Endothelial cell of umbilical vein (primary cell): ENCODE measurements around the gene ZC2HC1B. TPM values are rescaled to one million over a fixed set of nuclear protein-coding genes. Genes with fewer than 3 reads are reported as not detected.

ENCODE experiments used
- BruUV-seq: library from RNA; stranded (reverse); fragments of 400-500 nt; replicated peaks from 2 replicates; lab custom pipeline; 2021; lab: Mats Ljungman, UMichigan
- CTCF ChIA-PET: fragments of 300-600, 350-600 bp; sonication (Branson Sonifier 250); formaldehyde crosslinking; loops from one replicate; lab custom pipeline; 2021; ENCODE audit warnings: antibody characterized with exemption, inconsistent platforms; lab: Charles Lee
- POLR2A ChIA-PET: fragments of 300-600, 350-600 bp; sonication (Branson Sonifier 250); formaldehyde crosslinking; loops from one replicate; lab custom pipeline; 2021; ENCODE audit warnings: antibody characterized with exemption, inconsistent platforms; lab: Charles Lee
- DNase-seq: peaks from one replicate; pipeline ENCODE4 v3.0.0-alpha.2; 2011; ENCODE audit warnings: low read depth, low spot score
- FAIRE-seq: peaks from 2 replicates; lab custom pipeline; 2011; peaks lifted over from hg19 to GRCh38; lab: Jason Lieb, UNC
- H2AFZ ChIP-seq: 2 replicates; pipeline ENCODE4 v1.6.0; 2012; ENCODE audit warnings: low read depth, low read length, control low read depth, inconsistent platforms
- H3K27ac ChIP-seq: 2 replicates; pipeline ENCODE4 v1.5.1; 2011; ENCODE audit warnings: low read depth, mild to moderate bottlenecking, control low read depth, low read length, moderate library complexity; ENCODE audit not compliant: insufficient read depth
- H3K27me3 ChIP-seq, 2 experiments: 2 replicates each; pipeline versions ENCODE4 v1.6.0 to v1.6.1; 2011; ENCODE audit warnings: low read length in 2 of 2, mixed read lengths in 1 of 2; ENCODE audit not compliant: control insufficient read depth in 2 of 2, insufficient read depth in 2 of 2
- H3K36me3 ChIP-seq, 2 experiments: 2 replicates in 1 of 2; 3 replicates in 1 of 2; pipeline ENCODE4 v1.5.1; 2011; ENCODE audit warnings: low read length in 2 of 2, mild to moderate bottlenecking in 1 of 2, moderate library complexity in 1 of 2; ENCODE audit not compliant: control insufficient read depth in 2 of 2, insufficient read depth in 2 of 2; ENCODE audit errors: extremely low read depth in 1 of 2
- H3K4me1 ChIP-seq: 3 replicates; pipeline ENCODE4 v1.5.1; 2011; ENCODE audit warnings: mild to moderate bottlenecking, low read length; ENCODE audit not compliant: control insufficient read depth, insufficient read depth; ENCODE audit errors: extremely low read depth
- H3K4me2 ChIP-seq: 2 replicates; pipeline ENCODE4 v1.6.1; 2011; ENCODE audit warnings: low read length, control low read depth, mixed read lengths; ENCODE audit not compliant: insufficient read depth
- H3K4me3 ChIP-seq, 3 experiments: fragments of 200-600 bp in 1 of 3; sonication (generic), shearing (Covaris generic) in 1 of 3; replicated peaks in 1 of 3; 2 replicates each; pipeline ENCODE4 v1.5.1; 2011 to 2016; ENCODE audit warnings: control low read depth in 3 of 3, low read length in 3 of 3, mild to moderate bottlenecking in 2 of 3, inconsistent platforms in 1 of 3, low read depth in 1 of 3, moderate library complexity in 1 of 3; ENCODE audit not compliant: insufficient read depth in 1 of 3
- H3K79me2 ChIP-seq: 2 replicates; pipeline ENCODE4 v1.6.0; 2012; ENCODE audit warnings: low read length, inconsistent platforms; ENCODE audit not compliant: control insufficient read depth, insufficient read depth
- H3K9ac ChIP-seq: replicated peaks from 2 replicates; pipeline ENCODE3; 2011; ENCODE audit warnings: low read length, control low read depth; ENCODE audit not compliant: insufficient read depth; ENCODE audit errors: extremely low read depth
- H3K9me1 ChIP-seq: replicated peaks from 3 replicates; pipeline ENCODE4 v1.6.0; 2011; ENCODE audit warnings: mild to moderate bottlenecking, low read length; ENCODE audit not compliant: control insufficient read depth, insufficient read depth; ENCODE audit errors: extremely low read depth
- H3K9me3 ChIP-seq: replicated peaks from 2 replicates; pipeline ENCODE4 v1.5.1; 2012; ENCODE audit warnings: low read length, inconsistent platforms; ENCODE audit not compliant: control insufficient read depth, insufficient read depth
- H4K20me1 ChIP-seq: replicated peaks from 2 replicates; pipeline ENCODE3; 2011; ENCODE audit warnings: mild to moderate bottlenecking, low read length; ENCODE audit not compliant: control insufficient read depth, insufficient read depth; ENCODE audit errors: extremely low read depth
- EZH2 ChIP-seq: IDR thresholded peaks from 2 replicates; pipeline ENCODE4 v1.6.1; 2012; ENCODE audit warnings: borderline replicate concordance, low read depth, mild to moderate bottlenecking, moderate library complexity, low read length, inconsistent platforms; ENCODE audit not compliant: severe bottlenecking
- FOS ChIP-seq: IDR thresholded peaks from 2 replicates; pipeline ENCODE4 v1.6.1; 2011; ENCODE audit warnings: mild to moderate bottlenecking, low read length, moderate library complexity, borderline replicate concordance; ENCODE audit not compliant: insufficient read depth
- GATA2 ChIP-seq: IDR thresholded peaks from 2 replicates; pipeline ENCODE4 v1.7.0; 2011; ENCODE audit warnings: low read depth, mild to moderate bottlenecking, moderate library complexity, mixed read lengths, low read length; ENCODE audit not compliant: insufficient read length, insufficient read depth
- JUN ChIP-seq: IDR thresholded peaks from 2 replicates; pipeline ENCODE4 v1.6.1; 2011; ENCODE audit warnings: borderline replicate concordance, low read depth; ENCODE audit not compliant: insufficient read length, insufficient read depth
- MYC ChIP-seq: IDR thresholded peaks from one replicate; pipeline ENCODE4 v1.6.1; 2011; ENCODE audit warnings: mild to moderate bottlenecking, low read depth, low read length
- POLR2A ChIP-seq: IDR thresholded peaks from 2 replicates; pipeline ENCODE4 v1.6.1; 2012; ENCODE audit warnings: low read depth, mild to moderate bottlenecking, control low read depth, low read length
- POLR2AphosphoS5 ChIP-seq: IDR thresholded peaks from 2 replicates; pipeline ENCODE4 v1.6.1; 2012; ENCODE audit warnings: low read depth, mild to moderate bottlenecking, control low read depth, low read length, moderate library complexity; ENCODE audit not compliant: insufficient read depth
- dilution Hi-C: fragments of 300-500 bp; cut with MboI; formaldehyde crosslinking; loops from one replicate; pipeline ENCODE4 v1.15.0; 2019; ENCODE audit warnings: low sequenced_read_pairs; ENCODE audit not compliant: extremely low pct_ligation_motif_present
- intact Hi-C: fragments of 100-400 bp; cut with micrococcal nuclease; formaldehyde crosslinking; loops from one replicate; pipeline ENCODE4 v1.10.0; 2022
- polyA plus RNA-seq, 4 experiments: library from polyadenylated mRNA; depleted of rRNA in 3 of 4; stranded (reverse) in 3 of 4; unstranded in 1 of 4; fragments of >200 nt; gene quantifications; 2 replicates each; pipeline versions ENCODE4 v1.2.1 to v1.2.3, GENCODE V29; 2011 to 2012; ENCODE audit warnings: missing spikeins in 1 of 4
- total RNA-seq: library from RNA; stranded (reverse); gene quantifications from 2 replicates; pipeline ENCODE4 v1.2.3, GENCODE V29; 2021
- TF ChIP-seq, protein P1 (sequence below), 2 donors: IDR thresholded peaks; 1 replicate in 1 of 2; 2 replicates in 1 of 2; pipeline ENCODE4 v1.5.1; 2011; ENCODE audit warnings: low read length in 2 of 2, mild to moderate bottlenecking in 2 of 2, moderate library complexity in 2 of 2, control low read depth in 1 of 2, inconsistent platforms in 1 of 2, low read depth in 1 of 2; ENCODE audit not compliant: insufficient read depth in 1 of 2; ENCODE audit errors: extremely low read depth in 1 of 2
- TF ChIP-seq, protein P2 (sequence below): IDR thresholded peaks from 2 replicates; pipeline ENCODE4 v1.6.1; 2011; ENCODE audit not compliant: insufficient read depth, insufficient read length

The ZC2HC1B gene
- total and polyA plus RNA-seq, 2 donors (not counting 3 experiments of a cell fraction or from before 2014, with no cell fraction given), result not detected

DNA sequence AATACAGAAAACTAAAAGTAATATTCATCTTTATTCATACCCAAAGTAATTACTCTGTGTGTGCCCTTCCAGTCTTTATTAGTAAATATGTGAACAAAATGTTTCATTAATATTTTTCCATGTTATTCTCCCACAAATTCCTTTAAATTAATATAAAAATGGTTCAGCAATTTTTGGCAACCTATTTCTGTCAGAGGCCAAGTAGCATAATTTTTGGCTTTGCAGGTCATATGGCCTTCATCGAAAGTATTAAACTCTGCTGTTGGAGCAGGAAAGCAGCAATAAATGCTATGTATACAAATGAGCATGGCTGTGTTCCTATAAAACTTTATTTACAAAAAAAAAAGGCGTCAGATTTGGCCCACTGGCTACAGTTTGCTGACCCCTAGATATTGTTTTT is 16.1 kb downstream of the ZC2HC1B start:
- Histone ChIP-seq H3K9ac (no peak overlapping the region), H3K27me3 (peaks cover 0 to 2% of the 10 kb centered on the region in 2 experiments), H4K20me1 (no peaks in the 10 kb centered on the region), H3K4me2 (no peak overlapping the region), H3K9me3 (no peaks in the 10 kb centered on the region), H3K27ac (no peak overlapping the region), H3K9me1 (no peaks in the 10 kb centered on the region), H2AFZ (no peak overlapping the region), H3K4me1 (no peaks in the 10 kb centered on the region), H3K79me2 (no peaks in the 10 kb centered on the region), H3K4me3 (no peak overlapping the region), H3K36me3 (no peaks in the 10 kb centered on the region)
- ChIA-PET CTCF (no interaction called here), POLR2A (no interaction called here)
- DNase-seq (no peak), FAIRE-seq (no peak)
- dilution Hi-C loops (no loop called here), intact Hi-C loops (no loop called here)
- TF ChIP-seq, protein P1, sequence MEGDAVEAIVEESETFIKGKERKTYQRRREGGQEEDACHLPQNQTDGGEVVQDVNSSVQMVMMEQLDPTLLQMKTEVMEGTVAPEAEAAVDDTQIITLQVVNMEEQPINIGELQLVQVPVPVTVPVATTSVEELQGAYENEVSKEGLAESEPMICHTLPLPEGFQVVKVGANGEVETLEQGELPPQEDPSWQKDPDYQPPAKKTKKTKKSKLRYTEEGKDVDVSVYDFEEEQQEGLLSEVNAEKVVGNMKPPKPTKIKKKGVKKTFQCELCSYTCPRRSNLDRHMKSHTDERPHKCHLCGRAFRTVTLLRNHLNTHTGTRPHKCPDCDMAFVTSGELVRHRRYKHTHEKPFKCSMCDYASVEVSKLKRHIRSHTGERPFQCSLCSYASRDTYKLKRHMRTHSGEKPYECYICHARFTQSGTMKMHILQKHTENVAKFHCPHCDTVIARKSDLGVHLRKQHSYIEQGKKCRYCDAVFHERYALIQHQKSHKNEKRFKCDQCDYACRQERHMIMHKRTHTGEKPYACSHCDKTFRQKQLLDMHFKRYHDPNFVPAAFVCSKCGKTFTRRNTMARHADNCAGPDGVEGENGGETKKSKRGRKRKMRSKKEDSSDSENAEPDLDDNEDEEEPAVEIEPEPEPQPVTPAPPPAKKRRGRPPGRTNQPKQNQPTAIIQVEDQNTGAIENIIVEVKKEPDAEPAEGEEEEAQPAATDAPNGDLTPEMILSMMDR (IDR thresholded peaks at IDR 0.05; ENCODE audit: extremely low read depth in 1 of 2, insufficient read depth in 1 of 2, low read depth in 1 of 2, low read length in 2 of 2), result no peak
- no peak for TF ChIP-seq FOS
- BruUV-seq, result no TSS peak

DNA sequence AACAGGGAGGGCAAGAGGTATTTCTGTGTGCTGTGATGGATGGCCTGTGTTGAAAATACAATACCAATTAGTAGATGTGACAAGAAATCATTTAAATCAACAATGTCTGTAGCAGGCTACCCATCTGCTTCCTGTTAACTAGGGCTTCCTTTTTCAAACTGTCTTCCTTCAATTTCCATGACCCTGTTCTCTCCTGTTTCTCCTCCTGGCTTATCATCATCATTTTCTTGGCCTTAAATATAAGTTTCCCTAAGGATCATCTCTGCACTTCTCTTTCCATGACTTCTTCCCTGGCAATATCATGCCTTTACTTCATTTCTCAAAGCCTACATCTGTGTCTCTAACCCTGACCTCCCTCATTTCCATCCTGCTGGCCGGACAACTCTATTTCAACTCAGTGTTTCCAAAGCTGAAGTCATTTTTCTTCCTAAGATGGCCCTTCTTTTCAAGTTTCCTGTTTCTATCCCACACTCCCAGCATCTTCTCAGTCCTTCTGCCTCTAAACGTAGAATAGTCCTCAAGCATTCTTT is 18.2 kb downstream of the ZC2HC1B start:
- H3K4me2 ChIP-seq, result no peak overlapping the region
- no TSS peak for BruUV-seq
- intact Hi-C loops, result no loop called here
- H3K9ac ChIP-seq, result no peak overlapping the region
- FAIRE-seq, result no peak
- CTCF ChIA-PET, result no interaction called here
- H3K79me2 ChIP-seq, result no peaks in the 10 kb centered on the region
- POLR2A ChIA-PET, result no interaction called here
- no peak overlapping the region for H3K27ac ChIP-seq
- peaks cover 0 to 2% of the 10 kb centered on the region in 2 experiments for H3K27me3 ChIP-seq
- dilution Hi-C loops, result no loop called here
- H3K36me3 ChIP-seq, result no peaks in the 10 kb centered on the region
- H2AFZ ChIP-seq, result no peak overlapping the region
- no peaks in the 10 kb centered on the region for H3K9me1 ChIP-seq
- no peaks in the 10 kb centered on the region for H3K4me1 ChIP-seq
- no peak overlapping the region for H3K4me3 ChIP-seq
- no peak for DNase-seq
- no peaks in the 10 kb centered on the region for H4K20me1 ChIP-seq
- TF ChIP-seq JUN, result no peak
- no peak for TF ChIP-seq POLR2AphosphoS5
- TF ChIP-seq, protein P1 (IDR thresholded peaks at IDR 0.05; ENCODE audit: extremely low read depth in 1 of 2, insufficient read depth in 1 of 2, low read depth in 1 of 2, low read length in 2 of 2), result no peak
- TF ChIP-seq POLR2A, result no peak
- TF ChIP-seq, protein P2, sequence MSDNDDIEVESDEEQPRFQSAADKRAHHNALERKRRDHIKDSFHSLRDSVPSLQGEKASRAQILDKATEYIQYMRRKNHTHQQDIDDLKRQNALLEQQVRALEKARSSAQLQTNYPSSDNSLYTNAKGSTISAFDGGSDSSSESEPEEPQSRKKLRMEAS, result no peak
- no peak for TF ChIP-seq EZH2
- no peak for TF ChIP-seq MYC
- TF ChIP-seq GATA2, result no peak
- no peak for TF ChIP-seq FOS
- H3K9me3 ChIP-seq, result no peaks in the 10 kb centered on the region
